Mesenchymal stem cell (in vitro differentiated cells and primary cell): ENCODE results near the gene ETV6.

Experiments used
- DNase-seq: peaks from one replicate; pipeline ENCODE4 v3.0.0-alpha.2; 2013
- H2AFZ ChIP-seq: one replicate; pipeline ENCODE4 v1.6.1; 2013; ENCODE audit warnings: low read depth, mild to moderate bottlenecking, control low read depth, inconsistent platforms, low read length, moderate library complexity
- H2AK5ac ChIP-seq: 2 replicates; pipeline ENCODE4 v1.6.1; 2013; ENCODE audit warnings: low read length, moderate library complexity, mild to moderate bottlenecking, inconsistent platforms; ENCODE audit not compliant: severe bottlenecking
- H2BK120ac ChIP-seq: one replicate; pipeline ENCODE4 v1.6.1; 2013; ENCODE audit warnings: low read depth, mild to moderate bottlenecking, inconsistent platforms, low read length, moderate library complexity
- H2BK12ac ChIP-seq, 2 experiments: one replicate each; pipeline ENCODE4 v1.6.1; 2013; ENCODE audit warnings: inconsistent platforms in 2 of 2, low read length in 2 of 2, mild to moderate bottlenecking in 2 of 2, moderate library complexity in 2 of 2, control low read depth in 1 of 2
- H2BK15ac ChIP-seq: one replicate; pipeline ENCODE4 v1.6.1; 2013; ENCODE audit warnings: mild to moderate bottlenecking, low read depth, inconsistent platforms; ENCODE audit not compliant: poor library complexity, severe bottlenecking
- H2BK5ac ChIP-seq: 2 replicates; pipeline ENCODE4 v1.6.1; 2013; ENCODE audit warnings: low read depth, mild to moderate bottlenecking, low read length, control low read depth, inconsistent platforms; ENCODE audit not compliant: poor library complexity, severe bottlenecking
- H3K14ac ChIP-seq, 2 experiments: one replicate each; pipeline ENCODE4 v1.6.1; 2013; ENCODE audit warnings: inconsistent platforms in 2 of 2, low read length in 2 of 2, control low read depth in 1 of 2, mild to moderate bottlenecking in 1 of 2, moderate library complexity in 1 of 2
- H3K18ac ChIP-seq, 2 experiments: one replicate each; pipeline ENCODE4 v1.6.1; 2013; ENCODE audit warnings: inconsistent platforms in 2 of 2, low read length in 2 of 2, control low read depth in 1 of 2, low read depth in 1 of 2, mild to moderate bottlenecking in 1 of 2
- H3K23ac ChIP-seq, 2 experiments: one replicate each; pipeline ENCODE4 v1.6.1; 2013; ENCODE audit warnings: inconsistent platforms in 2 of 2, low read length in 2 of 2, mild to moderate bottlenecking in 2 of 2, moderate library complexity in 2 of 2, control low read depth in 1 of 2
- H3K27ac ChIP-seq: 2 replicates; pipeline ENCODE4 v1.5.1; 2013; ENCODE audit warnings: mild to moderate bottlenecking, moderate library complexity, low read length, control low read depth, inconsistent platforms; ENCODE audit not compliant: poor library complexity, severe bottlenecking
- H3K27me3 ChIP-seq, 2 experiments: 2 replicates each; pipeline versions ENCODE4 v1.6.1 to v1.7.0; 2013; ENCODE audit warnings: low read length in 2 of 2, mild to moderate bottlenecking in 2 of 2, moderate library complexity in 2 of 2, control low read depth in 1 of 2, inconsistent platforms in 1 of 2; ENCODE audit not compliant: control insufficient read depth in 1 of 2, insufficient read depth in 1 of 2
- H3K36me3 ChIP-seq, 2 experiments: 2 replicates each; pipeline versions ENCODE4 v1.6.1 to v1.7.0; 2013; ENCODE audit warnings: low read length in 2 of 2, control low read depth in 1 of 2, inconsistent platforms in 1 of 2, low read depth in 1 of 2, mild to moderate bottlenecking in 1 of 2; ENCODE audit not compliant: insufficient read depth in 2 of 2, control insufficient read depth in 1 of 2
- H3K4ac ChIP-seq, 2 experiments: one replicate each; pipeline ENCODE4 v1.6.1; 2013; ENCODE audit warnings: inconsistent platforms in 2 of 2, low read length in 2 of 2, mild to moderate bottlenecking in 2 of 2, moderate library complexity in 2 of 2, control low read depth in 1 of 2, low read depth in 1 of 2
- H3K4me1 ChIP-seq: 2 replicates; pipeline ENCODE4 v1.6.1; 2013; ENCODE audit warnings: low read depth, low read length, control low read depth; ENCODE audit not compliant: control insufficient read depth, insufficient read depth
- H3K4me2 ChIP-seq: 2 replicates; pipeline ENCODE4 v1.6.1; 2013; ENCODE audit warnings: low read length, mild to moderate bottlenecking, inconsistent platforms; ENCODE audit not compliant: poor library complexity, severe bottlenecking
- H3K4me3 ChIP-seq, 2 experiments: 2 replicates each; pipeline versions ENCODE4 v1.5.1 to v1.7.0; 2013; ENCODE audit warnings: low read length in 2 of 2, mild to moderate bottlenecking in 2 of 2, control low read depth in 1 of 2, low read depth in 1 of 2; ENCODE audit not compliant: insufficient read depth in 1 of 2
- H3K79me1 ChIP-seq: replicated peaks from 2 replicates; pipeline ENCODE4 v1.6.1; 2013; ENCODE audit warnings: mild to moderate bottlenecking, control low read depth, low read length, inconsistent platforms; ENCODE audit not compliant: poor library complexity, severe bottlenecking
- H3K9ac ChIP-seq: 2 replicates; pipeline ENCODE4 v1.7.0; 2013; ENCODE audit warnings: mild to moderate bottlenecking, low read length, moderate library complexity
- H3K9me3 ChIP-seq: 2 replicates; pipeline ENCODE4 v1.7.0; 2013; ENCODE audit warnings: mild to moderate bottlenecking, low read length; ENCODE audit not compliant: control insufficient read depth
- H4K8ac ChIP-seq: one replicate; pipeline ENCODE4 v1.6.1; 2013; ENCODE audit warnings: inconsistent platforms, mild to moderate bottlenecking, low read length, moderate library complexity
- H4K91ac ChIP-seq: one replicate; pipeline ENCODE4 v1.6.1; 2013; ENCODE audit warnings: mild to moderate bottlenecking, low read length, inconsistent platforms
- WGBS: methylation state at CpG from one replicate; pipeline ENCODE4 v1.1.7; 2013; ENCODE audit warnings: mixed read lengths; 5-methylcytosine and 5-hydroxymethylcytosine counted together

The ETV6 gene

GRCh38 chr12:11807458-11807857, 158.0 kb downstream of the ETV6 start:
- Histone ChIP-seq H3K4me1 (no peaks in the 10 kb centered on the region), H3K4me2 (no peak overlapping the region), H2AK5ac (no peak overlapping the region), H2AFZ (no peak overlapping the region), H3K9ac (no peak overlapping the region), H3K23ac (no peak overlapping the region), H3K4ac (no peak overlapping the region), H2BK15ac (no peak overlapping the region), H3K18ac (no peak overlapping the region), H2BK5ac (no peak overlapping the region), H3K9me3 (no peaks in the 10 kb centered on the region), H3K27me3 (no peaks in the 10 kb centered on the region), H2BK12ac (no peak overlapping the region), H3K36me3 (no peaks in the 10 kb centered on the region), H3K4me3 (no peak overlapping the region), H3K79me1 (peaks cover 28% of the 10 kb centered on the region), H2BK120ac (no peak overlapping the region), H4K8ac (no peak overlapping the region), H3K27ac (no peak overlapping the region), H4K91ac (no peak overlapping the region), H3K14ac (no peak overlapping the region)
- DNase-seq: no peak

- Histone ChIP-seq H3K36me3 (no peaks in the 10 kb centered on the region), H3K4me3 (no peak overlapping the region), H3K27me3 (no peaks in the 10 kb centered on the region), H2BK5ac (no peak overlapping the region), H3K18ac (no peak overlapping the region), H2AFZ (no peak overlapping the region), H3K23ac (no peak overlapping the region), H3K4ac (no peak overlapping the region), H3K4me1 (peaks cover 6% of the 10 kb centered on the region), H4K8ac (no peak overlapping the region), H3K14ac (no peak overlapping the region), H2AK5ac (no peak overlapping the region), H4K91ac (no peak overlapping the region), H3K9ac (no peak overlapping the region), H3K9me3 (no peaks in the 10 kb centered on the region), H3K27ac (no peak overlapping the region), H3K4me2 (no peak overlapping the region), H2BK12ac (no peak overlapping the region), H2BK15ac (no peak overlapping the region), H2BK120ac (no peak overlapping the region), H3K79me1 (peaks cover 30% of the 10 kb centered on the region)
- DNase-seq: no peak
- WGBS: 95% methylated on average over 6 of the region's 8 CpGs
These were observed 159.5 kb downstream of the ETV6 start for GRCh38 chr12:11808931-11809330.

- Histone ChIP-seq H2BK120ac (no peak overlapping the region), H4K91ac (no peak overlapping the region), H3K27ac (no peak overlapping the region), H3K14ac (no peak overlapping the region), H3K4me1 (peaks cover 9% of the 10 kb centered on the region), H2BK15ac (no peak overlapping the region), H2BK12ac (no peak overlapping the region), H3K79me1 (peaks cover 21% of the 10 kb centered on the region), H3K4me3 (no peak overlapping the region), H2AFZ (no peak overlapping the region), H4K8ac (no peak overlapping the region), H2BK5ac (no peak overlapping the region), H3K4me2 (no peak overlapping the region), H3K36me3 (no peaks in the 10 kb centered on the region), H3K4ac (no peak overlapping the region), H3K9me3 (no peaks in the 10 kb centered on the region), H3K27me3 (no peaks in the 10 kb centered on the region), H2AK5ac (no peak overlapping the region), H3K23ac (no peak overlapping the region), H3K9ac (no peak overlapping the region), H3K18ac (no peak overlapping the region)
- 89% methylated on average over 3 of the region's 3 CpGs for WGBS
- no peak for DNase-seq
These were observed 160.7 kb downstream of the ETV6 start for GRCh38 chr12:11810206-11810545.

DNA sequence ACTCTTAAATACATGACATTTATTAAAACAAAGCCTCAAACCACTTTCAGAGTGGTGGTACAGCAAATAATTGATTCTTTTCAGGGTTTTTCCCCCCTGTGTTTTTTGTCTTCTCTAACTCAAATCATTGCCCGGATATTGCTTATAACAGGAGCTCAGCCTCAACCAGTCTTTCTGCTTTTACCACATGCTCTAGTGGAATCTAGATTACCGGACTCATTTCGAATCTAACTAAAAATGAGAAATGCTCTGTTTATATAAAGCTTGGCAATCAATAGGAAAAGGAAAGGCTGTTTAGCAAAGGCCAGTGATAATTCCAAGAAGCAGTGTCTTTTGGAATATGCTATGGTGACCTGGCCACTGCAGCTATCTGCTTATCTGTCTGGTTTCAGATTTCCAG, 161.5 kb downstream of the ETV6 start:
- Histone ChIP-seq H3K27me3 (no peaks in the 10 kb centered on the region), H3K4ac (no peak overlapping the region), H2BK120ac (no peak overlapping the region), H3K23ac (no peak overlapping the region), H3K14ac (no peak overlapping the region), H3K79me1 (peaks cover 25% of the 10 kb centered on the region), H3K4me2 (no peak overlapping the region), H4K91ac (no peak overlapping the region), H2BK5ac (no peak overlapping the region), H3K27ac (no peak overlapping the region), H4K8ac (no peak overlapping the region), H3K18ac (no peak overlapping the region), H3K9ac (no peak overlapping the region), H2AK5ac (no peak overlapping the region), H2BK12ac (no peak overlapping the region), H2AFZ (no peak overlapping the region), H3K4me1 (peaks cover 12% of the 10 kb centered on the region), H3K9me3 (no peaks in the 10 kb centered on the region), H3K36me3 (no peaks in the 10 kb centered on the region), H3K4me3 (peak overlapping the region in 1 of 2 experiments; percentile 15), H2BK15ac (no peak overlapping the region)
- no peak for DNase-seq
- WGBS: 70% methylated on average over 3 of the region's 3 CpGs
